ENCODE measurements around the gene TESMIN. TPM values are rescaled to one million over a fixed set of nuclear protein-coding genes. Genes with fewer than 3 reads are reported as not detected.

Gene TESMIN
- total RNA-seq, 1 donor from 2014 or later, result 2.4 TPM

DNA sequence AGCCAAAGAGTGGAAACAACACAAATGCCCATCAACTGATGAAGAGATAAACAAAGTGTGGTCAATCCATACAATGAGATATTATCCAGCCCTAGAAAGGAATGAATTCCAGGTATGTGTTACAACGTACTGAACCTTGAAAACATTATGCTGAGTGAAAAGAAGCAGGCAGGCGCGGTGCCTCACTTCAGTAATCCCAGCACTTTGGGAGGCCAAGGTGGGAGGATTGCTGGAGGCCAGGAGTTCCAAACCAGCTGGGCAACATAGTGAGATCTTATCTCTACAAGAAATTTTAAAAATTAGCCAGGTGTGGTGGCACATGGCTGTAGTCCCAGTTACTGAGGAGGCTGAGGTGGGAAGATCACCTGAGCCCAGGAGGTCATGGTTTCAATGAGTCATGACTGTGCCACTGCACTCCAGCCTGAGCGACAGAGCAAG lies 24.6 kb upstream of the TESMIN start:
- FAIRE-seq (no peak), DNase-seq (ENCODE audit: low read depth) (no peak)
- Histone ChIP-seq H3K27me3 (ENCODE audit: control insufficient read depth, insufficient read depth, low read length) (no peaks in the 10 kb centered on the region), H3K4me3 (ENCODE audit: low read depth, low read length) (no peak overlapping the region), H3K36me3 (ENCODE audit: control insufficient read depth, insufficient read depth, low read length) (peaks cover 1% of the 10 kb centered on the region)
- TF ChIP-seq, protein P1, sequence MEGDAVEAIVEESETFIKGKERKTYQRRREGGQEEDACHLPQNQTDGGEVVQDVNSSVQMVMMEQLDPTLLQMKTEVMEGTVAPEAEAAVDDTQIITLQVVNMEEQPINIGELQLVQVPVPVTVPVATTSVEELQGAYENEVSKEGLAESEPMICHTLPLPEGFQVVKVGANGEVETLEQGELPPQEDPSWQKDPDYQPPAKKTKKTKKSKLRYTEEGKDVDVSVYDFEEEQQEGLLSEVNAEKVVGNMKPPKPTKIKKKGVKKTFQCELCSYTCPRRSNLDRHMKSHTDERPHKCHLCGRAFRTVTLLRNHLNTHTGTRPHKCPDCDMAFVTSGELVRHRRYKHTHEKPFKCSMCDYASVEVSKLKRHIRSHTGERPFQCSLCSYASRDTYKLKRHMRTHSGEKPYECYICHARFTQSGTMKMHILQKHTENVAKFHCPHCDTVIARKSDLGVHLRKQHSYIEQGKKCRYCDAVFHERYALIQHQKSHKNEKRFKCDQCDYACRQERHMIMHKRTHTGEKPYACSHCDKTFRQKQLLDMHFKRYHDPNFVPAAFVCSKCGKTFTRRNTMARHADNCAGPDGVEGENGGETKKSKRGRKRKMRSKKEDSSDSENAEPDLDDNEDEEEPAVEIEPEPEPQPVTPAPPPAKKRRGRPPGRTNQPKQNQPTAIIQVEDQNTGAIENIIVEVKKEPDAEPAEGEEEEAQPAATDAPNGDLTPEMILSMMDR (IDR thresholded peaks at IDR 0.05; ENCODE audit: insufficient read depth, low read length, severe bottlenecking), result no peak

DNA sequence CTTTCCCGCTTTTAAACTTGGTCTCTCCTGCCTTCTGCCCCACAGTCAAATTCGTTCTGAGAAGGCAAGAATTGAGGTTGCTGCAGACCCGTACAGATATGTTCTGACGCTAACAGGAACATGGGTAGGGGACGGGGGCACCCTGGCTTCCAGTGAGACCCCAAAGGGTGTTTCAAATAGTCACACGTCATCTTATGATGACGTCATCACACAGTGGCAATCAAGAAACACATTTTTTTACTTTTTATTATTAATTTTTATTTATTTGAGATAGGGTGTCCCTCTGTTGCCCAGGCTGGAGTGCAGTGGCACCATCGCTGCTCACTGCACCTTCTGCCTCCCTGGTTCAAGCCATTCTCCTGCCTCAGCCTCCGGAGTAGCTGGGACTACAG lies 22.9 kb upstream of the TESMIN start:
- Histone ChIP-seq H3K27me3 (ENCODE audit: control insufficient read depth, insufficient read depth, low read length) (no peaks in the 10 kb centered on the region), H3K4me3 (ENCODE audit: low read depth, low read length) (no peak overlapping the region), H3K36me3 (ENCODE audit: control insufficient read depth, insufficient read depth, low read length) (peaks cover 1% of the 10 kb centered on the region)
- DNase-seq (ENCODE audit: low read depth), result no peak
- FAIRE-seq, result no peak
- TF ChIP-seq, protein P1 (IDR thresholded peaks at IDR 0.05; ENCODE audit: insufficient read depth, low read length, severe bottlenecking), result no peak

DNA sequence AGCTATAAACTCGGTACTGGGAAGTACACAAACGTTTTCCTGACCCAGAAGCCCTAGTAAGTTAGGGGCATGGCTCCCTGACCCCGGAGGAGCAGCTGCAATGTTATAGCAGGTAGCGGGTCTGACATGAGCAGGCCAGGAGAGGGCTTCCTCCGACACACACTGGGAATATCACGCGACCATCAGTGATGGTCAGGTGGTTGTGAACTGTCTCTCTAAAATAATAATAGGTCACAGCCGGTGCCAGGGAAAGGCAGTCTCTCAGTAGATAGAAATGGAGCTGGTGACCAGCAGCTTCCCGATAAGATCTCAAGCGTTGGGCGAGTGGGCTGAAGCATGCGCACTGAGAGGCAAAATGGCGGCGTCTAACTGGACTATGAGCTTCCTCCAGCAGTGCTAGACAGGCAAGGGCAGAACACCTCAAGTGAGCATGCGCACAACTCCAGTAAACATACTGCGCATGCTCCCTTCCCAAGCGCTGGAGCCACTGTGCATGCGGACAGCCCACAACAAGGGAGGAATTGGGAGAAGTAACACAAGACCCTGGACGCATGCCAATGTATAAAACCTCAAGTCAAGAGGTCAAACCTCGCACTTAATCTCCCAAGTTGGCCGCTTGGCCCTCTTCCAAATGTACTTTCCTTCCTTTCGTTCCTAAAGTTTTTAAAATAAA lies 22.3 kb upstream of the TESMIN start:
- FAIRE-seq (no peak), DNase-seq (ENCODE audit: low read depth) (no peak)
- H3K36me3 ChIP-seq (ENCODE audit: control insufficient read depth, insufficient read depth, low read length), result peaks cover 1% of the 10 kb centered on the region
- H3K27me3 ChIP-seq (ENCODE audit: control insufficient read depth, insufficient read depth, low read length), result no peaks in the 10 kb centered on the region
- TF ChIP-seq, protein P1 (IDR thresholded peaks at IDR 0.05; ENCODE audit: insufficient read depth, low read length, severe bottlenecking), result no peak
- H3K4me3 ChIP-seq (ENCODE audit: low read depth, low read length), result no peak overlapping the region

DNA sequence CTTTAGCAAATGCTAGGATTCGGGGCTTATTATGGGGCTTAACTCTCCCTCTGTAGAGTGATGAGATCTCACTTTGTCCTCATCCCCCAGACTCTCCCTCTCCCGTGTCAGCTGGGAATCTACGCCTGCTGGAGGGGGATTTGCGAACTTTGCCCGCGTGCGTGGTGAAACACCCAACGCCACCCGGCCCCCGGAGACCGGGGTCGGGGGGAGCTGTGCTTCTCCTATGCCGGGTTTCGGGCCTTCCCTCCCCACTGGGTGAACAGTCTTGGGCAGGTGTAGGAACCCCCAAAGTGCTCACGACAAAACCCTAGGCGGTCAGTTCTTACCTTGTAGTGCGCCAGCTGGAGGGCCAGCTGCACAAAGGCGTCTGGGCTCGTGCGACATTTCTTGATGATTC lies 21.6 kb upstream of the TESMIN start:
- DNase-seq (ENCODE audit: low read depth) (no peak), FAIRE-seq (no peak)
- TF ChIP-seq, protein P1 (IDR thresholded peaks at IDR 0.05; ENCODE audit: insufficient read depth, low read length, severe bottlenecking), result no peak
- Histone ChIP-seq H3K27me3 (ENCODE audit: control insufficient read depth, insufficient read depth, low read length) (no peaks in the 10 kb centered on the region), H3K36me3 (ENCODE audit: control insufficient read depth, insufficient read depth, low read length) (peaks cover 1% of the 10 kb centered on the region), H3K4me3 (ENCODE audit: low read depth, low read length) (no peak overlapping the region)

DNA sequence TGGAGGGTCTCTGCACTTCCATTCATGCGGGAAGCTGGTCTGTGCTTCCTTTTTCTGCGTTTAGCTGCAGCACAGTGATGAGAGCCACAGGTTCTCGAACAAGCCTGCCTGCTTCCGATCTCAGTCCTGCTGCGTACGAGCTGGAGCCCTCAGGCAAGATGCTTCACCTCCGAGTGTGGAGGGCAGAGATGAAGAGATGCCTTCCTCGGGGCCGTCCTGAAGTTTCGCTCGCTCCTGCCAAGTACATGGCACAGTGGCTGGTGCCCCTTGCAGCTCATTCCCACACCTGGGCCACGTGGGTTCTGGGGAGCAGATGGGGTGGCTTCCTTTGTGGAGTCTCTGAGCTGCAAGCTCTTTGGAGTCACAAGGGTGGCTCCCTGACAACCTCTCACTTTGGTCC lies 19.5 kb upstream of the TESMIN start:
- no peak for FAIRE-seq
- H3K27me3 ChIP-seq (ENCODE audit: control insufficient read depth, insufficient read depth, low read length), result no peaks in the 10 kb centered on the region
- no peak for DNase-seq (ENCODE audit: low read depth)
- H3K36me3 ChIP-seq (ENCODE audit: control insufficient read depth, insufficient read depth, low read length), result peaks cover 1% of the 10 kb centered on the region
- TF ChIP-seq, protein P1 (IDR thresholded peaks at IDR 0.05; ENCODE audit: insufficient read depth, low read length, severe bottlenecking), result no peak
- no peak overlapping the region for H3K4me3 ChIP-seq (ENCODE audit: low read depth, low read length)

DNA sequence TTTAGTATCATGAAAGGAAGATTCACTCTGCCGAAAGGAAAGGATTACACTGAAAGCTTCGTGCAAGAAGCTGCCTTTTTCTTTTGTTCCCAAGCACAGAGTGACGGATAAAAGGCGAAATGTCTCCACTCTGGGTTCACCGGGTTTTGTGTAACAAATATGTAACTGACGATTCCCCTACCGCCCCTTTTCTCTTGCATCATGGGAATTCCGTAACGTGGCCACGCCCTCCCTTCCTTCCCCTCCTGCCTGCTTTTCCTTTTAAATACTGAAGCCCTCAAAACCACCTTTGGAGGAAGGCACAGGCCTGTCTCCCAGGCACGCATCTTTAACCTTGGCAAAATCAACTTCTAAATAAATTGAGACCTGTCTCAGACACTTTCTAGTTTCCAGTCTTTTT lies 16.4 kb upstream of the TESMIN start:
- Histone ChIP-seq H3K27me3 (ENCODE audit: control insufficient read depth, insufficient read depth, low read length) (no peaks in the 10 kb centered on the region), H3K36me3 (ENCODE audit: control insufficient read depth, insufficient read depth, low read length) (no peaks in the 10 kb centered on the region), H3K4me3 (ENCODE audit: low read depth, low read length) (no peak overlapping the region)
- FAIRE-seq (no peak), DNase-seq (ENCODE audit: low read depth) (no peak)
- TF ChIP-seq, protein P1 (IDR thresholded peaks at IDR 0.05; ENCODE audit: insufficient read depth, low read length, severe bottlenecking), result no peak
